ENCODE data around the gene PROC.

DNA sequence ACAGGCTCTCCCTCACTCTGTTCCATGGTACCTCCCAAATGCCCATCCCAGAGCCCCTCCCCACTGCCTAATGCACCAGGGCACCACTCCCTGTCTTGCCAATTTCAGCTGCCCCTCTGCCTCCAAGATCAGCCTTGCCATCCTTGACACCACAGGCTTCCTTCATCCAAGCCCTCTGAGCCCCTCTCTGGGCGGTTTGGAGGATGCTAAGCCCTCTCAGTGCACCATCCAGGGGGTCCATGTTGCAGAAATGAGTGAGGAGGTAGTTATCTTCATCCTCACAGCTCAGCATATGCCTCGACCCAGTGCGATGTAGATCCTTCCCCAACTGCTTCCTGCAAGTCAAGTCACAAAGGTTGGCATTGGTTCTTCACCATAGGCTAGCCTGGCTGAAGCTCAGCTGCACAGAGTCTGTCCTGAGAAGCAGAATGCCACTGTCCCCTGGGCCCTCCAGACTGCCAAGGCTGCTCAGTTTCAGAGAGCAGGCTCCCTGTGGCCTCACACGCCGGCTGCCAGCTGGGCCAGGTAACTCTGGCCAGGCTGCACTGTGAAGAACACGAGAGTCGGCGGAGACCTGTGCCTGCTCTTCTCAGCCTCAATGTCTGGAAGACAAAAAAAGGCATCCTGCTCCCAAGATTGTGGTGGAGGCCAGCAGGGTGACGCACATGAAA is 20.5 kb upstream of the PROC start:
- TF ChIP-seq, protein P1, sequence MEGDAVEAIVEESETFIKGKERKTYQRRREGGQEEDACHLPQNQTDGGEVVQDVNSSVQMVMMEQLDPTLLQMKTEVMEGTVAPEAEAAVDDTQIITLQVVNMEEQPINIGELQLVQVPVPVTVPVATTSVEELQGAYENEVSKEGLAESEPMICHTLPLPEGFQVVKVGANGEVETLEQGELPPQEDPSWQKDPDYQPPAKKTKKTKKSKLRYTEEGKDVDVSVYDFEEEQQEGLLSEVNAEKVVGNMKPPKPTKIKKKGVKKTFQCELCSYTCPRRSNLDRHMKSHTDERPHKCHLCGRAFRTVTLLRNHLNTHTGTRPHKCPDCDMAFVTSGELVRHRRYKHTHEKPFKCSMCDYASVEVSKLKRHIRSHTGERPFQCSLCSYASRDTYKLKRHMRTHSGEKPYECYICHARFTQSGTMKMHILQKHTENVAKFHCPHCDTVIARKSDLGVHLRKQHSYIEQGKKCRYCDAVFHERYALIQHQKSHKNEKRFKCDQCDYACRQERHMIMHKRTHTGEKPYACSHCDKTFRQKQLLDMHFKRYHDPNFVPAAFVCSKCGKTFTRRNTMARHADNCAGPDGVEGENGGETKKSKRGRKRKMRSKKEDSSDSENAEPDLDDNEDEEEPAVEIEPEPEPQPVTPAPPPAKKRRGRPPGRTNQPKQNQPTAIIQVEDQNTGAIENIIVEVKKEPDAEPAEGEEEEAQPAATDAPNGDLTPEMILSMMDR (IDR thresholded peaks at IDR 0.05), result no peak
- no peak for TF ChIP-seq POLR2AphosphoS5 (IDR thresholded peaks at IDR 0.05)
- TF ChIP-seq POLR2A (IDR thresholded peaks at IDR 0.05; ENCODE audit: low read depth), result no peak

Data from esophagus muscularis mucosa (tissue), 3 donors.